NK-92 (cell line): ENCODE data around the gene WDR88.
"Not testable (repeated sequence)": the region's sequence is repeated elsewhere in the genome, so short reads cannot be mapped to it uniquely, and the experiment has no call there.

Source experiments
- DNase-seq: peaks from one replicate; lab custom pipeline; 2025; ENCODE audit not compliant: unreplicated experiment; lab: John Stamatoyannopoulos, UW

Gene WDR88

GRCh38 chr19:33126712-33127111 is 5.2 kb upstream of the WDR88 start:
- not testable (repeated sequence) for DNase-seq

GRCh38 chr19:33129901-33130300 is 2.0 kb upstream of the WDR88 start:
- no peak for DNase-seq

- no peak for DNase-seq
Measured at GRCh38 chr19:33130433-33130832, 1.5 kb upstream of the WDR88 start.

- no peak for DNase-seq
Measured at GRCh38 chr19:33132425-33132824, 511 bp downstream of the WDR88 start.

- DNase-seq, result no peak
Measured at GRCh38 chr19:33133438-33134031, 1.6 kb downstream of the WDR88 start.

GRCh38 chr19:33134571-33135041 is 2.7 kb downstream of the WDR88 start:
- DNase-seq, result no peak

GRCh38 chr19:33139165-33139564 is 7.3 kb downstream of the WDR88 start:
- no peak for DNase-seq

GRCh38 chr19:33143897-33144405 is 12.0 kb downstream of the WDR88 start:
- no peak for DNase-seq

- no peak for DNase-seq
Measured at GRCh38 chr19:33146209-33146608, 14.3 kb downstream of the WDR88 start.

- DNase-seq, result no peak
Measured at GRCh38 chr19:33147538-33147937, 15.6 kb downstream of the WDR88 start.

GRCh38 chr19:33150852-33151518 is 19.1 kb downstream of the WDR88 start:
- DNase-seq, result no peak

- no peak for DNase-seq
Measured at GRCh38 chr19:33152176-33152575, 20.3 kb downstream of the WDR88 start.

GRCh38 chr19:33152625-33153024 is 20.7 kb downstream of the WDR88 start:
- DNase-seq, result not testable (repeated sequence)

GRCh38 chr19:33154313-33154712 is 22.4 kb downstream of the WDR88 start:
- DNase-seq, result not testable (repeated sequence)

- DNase-seq, result no peak
Measured at GRCh38 chr19:33156334-33156733, 24.4 kb downstream of the WDR88 start.

- no peak for DNase-seq
Measured at GRCh38 chr19:33157906-33158305, 26.0 kb downstream of the WDR88 start.

GRCh38 chr19:33158365-33158764 is 26.5 kb downstream of the WDR88 start:
- DNase-seq, result no peak

- DNase-seq, result no peak
Measured at GRCh38 chr19:33159149-33159548, 27.2 kb downstream of the WDR88 start.

- DNase-seq, result no peak
Measured at GRCh38 chr19:33159893-33160292, 28.0 kb downstream of the WDR88 start.

- DNase-seq, result no peak
Measured at GRCh38 chr19:33161201-33161600, 29.3 kb downstream of the WDR88 start.

- DNase-seq, result no peak
Measured at GRCh38 chr19:33163481-33163880, 31.6 kb downstream of the WDR88 start.

GRCh38 chr19:33166037-33166436 is 34.1 kb downstream of the WDR88 start:
- DNase-seq, result not testable (repeated sequence)

GRCh38 chr19:33167438-33167837 is 35.5 kb downstream of the WDR88 start:
- DNase-seq, result no peak
